IPS-15b (cell line): Measurements from ENCODE around the gene LIMA1.
A peak's percentile ranks its signal among the peaks of the same experiment; 100 is the strongest.
"Not testable (repeated sequence)": the region's sequence is repeated elsewhere in the genome, so short reads cannot be mapped to it uniquely, and the experiment has no call there.

Experiments
- H3K27me3 ChIP-seq: one replicate; pipeline ENCODE4 v1.6.1; 2013; ENCODE audit warnings: low read length; ENCODE audit not compliant: control insufficient read depth, insufficient read depth
- H3K36me3 ChIP-seq: one replicate; pipeline ENCODE4 v1.6.1; 2013; ENCODE audit warnings: low read length; ENCODE audit not compliant: control insufficient read depth, insufficient read depth
- H3K4me1 ChIP-seq: one replicate; pipeline ENCODE4 v1.6.1; 2013; ENCODE audit warnings: mild to moderate bottlenecking, low read length; ENCODE audit not compliant: control insufficient read depth, insufficient read depth
- H3K4me3 ChIP-seq: one replicate; pipeline ENCODE4 v1.5.1; 2013; ENCODE audit warnings: low read depth, low read length
- H3K9ac ChIP-seq: one replicate; pipeline ENCODE4 v1.6.1; 2013; ENCODE audit warnings: low read depth, mild to moderate bottlenecking, low read length
- H3K9me3 ChIP-seq: one replicate; pipeline ENCODE4 v1.6.1; 2013; ENCODE audit warnings: mild to moderate bottlenecking, low read length; ENCODE audit not compliant: control insufficient read depth, insufficient read depth

Gene LIMA1

DNA sequence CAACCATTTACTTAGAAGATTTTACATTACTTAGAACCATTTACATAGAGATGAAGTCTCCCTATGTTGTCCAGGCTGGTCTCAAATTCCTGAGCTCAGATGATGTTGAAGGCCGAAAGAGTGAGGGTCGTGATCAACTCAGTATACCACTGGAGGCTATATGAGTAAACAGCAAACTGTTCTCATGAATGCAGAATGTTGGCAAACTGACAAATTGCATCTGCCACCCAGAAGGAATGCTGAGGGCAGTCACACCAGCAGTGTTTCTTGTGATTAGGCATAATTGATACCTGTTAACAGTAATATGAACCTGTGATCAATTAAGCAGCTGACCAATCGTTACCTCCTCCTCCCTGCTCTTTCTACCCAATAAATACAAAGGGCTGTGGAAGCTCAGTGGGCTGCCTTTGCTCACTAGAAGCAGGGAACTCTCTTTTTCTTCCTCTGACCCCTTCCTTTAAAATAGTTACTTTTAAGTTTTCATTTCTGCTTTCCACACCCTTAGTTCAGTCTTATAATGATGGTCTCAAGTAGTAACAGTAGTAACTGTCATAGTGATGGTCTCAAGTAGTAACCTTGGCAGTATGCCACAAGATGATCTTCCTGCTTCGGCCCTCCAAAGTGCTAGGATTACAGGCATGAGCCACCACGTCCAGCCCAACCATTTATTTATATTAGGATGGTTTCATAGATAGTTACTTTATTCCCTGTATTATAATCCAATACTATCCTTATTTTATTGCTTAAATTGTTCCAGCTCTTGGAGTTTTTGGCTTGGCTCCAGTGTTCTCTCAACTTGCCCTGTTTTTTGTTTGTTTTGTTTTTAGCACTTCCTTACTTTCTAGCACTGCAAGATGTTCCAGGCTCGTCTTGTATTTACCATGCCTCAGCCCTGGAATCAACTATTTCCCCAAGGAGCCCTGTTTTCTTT, 25.8 kb downstream of the LIMA1 start:
- no peaks in the 10 kb centered on the region for H3K9me3 ChIP-seq
- no peak overlapping the region for H3K4me3 ChIP-seq
- H3K9ac ChIP-seq: no peak overlapping the region
- no peaks in the 10 kb centered on the region for H3K36me3 ChIP-seq
- no peaks in the 10 kb centered on the region for H3K27me3 ChIP-seq
- no peaks in the 10 kb centered on the region for H3K4me1 ChIP-seq

DNA sequence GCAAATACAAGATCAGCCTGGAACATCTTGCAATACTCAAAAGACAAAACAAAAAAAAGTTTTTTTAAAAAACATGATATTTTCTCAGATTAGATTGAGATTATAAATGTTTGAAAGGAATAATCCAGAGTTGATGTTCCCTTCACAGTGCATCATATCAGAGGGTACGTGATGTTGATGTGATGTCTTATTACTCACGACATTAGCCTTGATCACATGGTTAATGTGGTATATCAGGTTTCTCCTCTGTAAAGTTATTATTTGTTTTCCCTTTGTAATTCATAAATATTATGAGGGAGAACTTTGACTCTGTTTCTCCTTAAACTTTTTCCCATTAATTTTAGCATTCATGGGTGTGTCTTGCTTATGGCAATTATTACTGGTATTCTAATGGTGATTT, 26.6 kb downstream of the LIMA1 start:
- no peak overlapping the region for H3K9ac ChIP-seq

DNA sequence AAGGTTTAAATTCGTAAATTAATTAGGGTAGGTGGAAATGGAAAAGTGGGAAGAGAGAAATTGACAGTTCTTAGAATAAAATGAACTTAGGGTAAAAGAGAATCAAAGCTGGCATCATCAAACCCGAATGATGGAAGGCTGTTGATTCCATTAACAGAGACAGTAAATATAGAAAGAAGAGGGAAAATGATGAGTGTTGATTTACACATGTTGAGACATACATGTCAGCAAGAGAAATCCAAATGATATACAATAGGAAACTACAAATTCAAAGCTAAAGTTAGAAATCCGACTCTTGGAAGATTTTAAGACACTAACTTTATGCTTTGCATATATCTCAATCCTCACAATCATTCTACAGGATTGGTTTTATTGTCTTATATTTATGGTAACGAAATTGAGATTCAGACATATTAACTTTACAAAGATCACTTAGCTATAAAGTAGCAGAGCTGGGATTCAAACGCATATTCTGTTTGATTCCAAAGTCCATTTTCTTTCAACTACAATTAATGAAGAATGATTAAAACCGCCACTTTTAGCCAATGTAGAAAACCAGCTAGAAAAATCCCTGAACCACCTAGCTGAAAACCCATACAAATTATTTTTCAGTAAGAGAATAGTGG, 30.2 kb downstream of the LIMA1 start:
- Histone ChIP-seq H3K4me3 (no peak overlapping the region), H3K4me1 (no peaks in the 10 kb centered on the region), H3K9ac (no peak overlapping the region)

More for the DNA sequence above, 26.6 kb downstream of the LIMA1 start:
- Histone ChIP-seq H3K4me3 (no peak overlapping the region), H3K27me3 (no peaks in the 10 kb centered on the region), H3K36me3 (no peaks in the 10 kb centered on the region), H3K4me1 (no peaks in the 10 kb centered on the region), H3K9me3 (no peaks in the 10 kb centered on the region)

DNA sequence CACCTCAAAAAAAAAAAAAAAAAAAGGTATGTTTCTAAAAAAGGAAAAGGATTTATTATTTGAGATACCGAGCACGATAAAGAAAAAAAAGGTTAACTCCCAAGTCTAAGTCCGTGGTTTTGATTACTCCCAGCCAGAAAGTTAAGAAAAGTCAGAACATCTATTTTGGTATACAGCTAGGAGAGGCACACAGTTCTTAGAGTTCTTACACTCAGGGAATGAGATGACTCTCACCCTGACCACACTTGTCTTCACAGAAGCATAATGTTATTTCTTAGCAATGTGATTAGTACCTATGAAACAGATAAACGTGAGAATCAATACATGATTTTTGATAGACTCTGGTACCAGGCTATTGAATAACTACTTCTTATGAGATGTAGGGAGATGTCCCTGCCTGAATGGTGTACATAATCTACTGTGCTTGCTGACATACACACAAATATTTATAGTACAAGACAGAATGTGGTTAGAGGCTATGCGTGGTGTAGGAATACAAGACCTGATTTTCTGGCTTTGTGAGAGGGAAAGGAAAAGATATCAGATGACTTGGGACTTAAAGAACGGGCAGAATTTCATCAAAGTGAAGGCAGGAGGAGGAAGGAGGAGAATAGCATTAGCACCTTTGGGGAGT, 31.6 kb downstream of the LIMA1 start:
- Histone ChIP-seq H3K27me3 (no peaks in the 10 kb centered on the region), H3K36me3 (peaks cover 2% of the 10 kb centered on the region), H3K4me1 (no peaks in the 10 kb centered on the region), H3K9me3 (no peaks in the 10 kb centered on the region), H3K4me3 (no peak overlapping the region), H3K9ac (no peak overlapping the region)

More for the DNA sequence above, 30.2 kb downstream of the LIMA1 start:
- Histone ChIP-seq H3K27me3 (no peaks in the 10 kb centered on the region), H3K9me3 (no peaks in the 10 kb centered on the region), H3K36me3 (no peaks in the 10 kb centered on the region)

DNA sequence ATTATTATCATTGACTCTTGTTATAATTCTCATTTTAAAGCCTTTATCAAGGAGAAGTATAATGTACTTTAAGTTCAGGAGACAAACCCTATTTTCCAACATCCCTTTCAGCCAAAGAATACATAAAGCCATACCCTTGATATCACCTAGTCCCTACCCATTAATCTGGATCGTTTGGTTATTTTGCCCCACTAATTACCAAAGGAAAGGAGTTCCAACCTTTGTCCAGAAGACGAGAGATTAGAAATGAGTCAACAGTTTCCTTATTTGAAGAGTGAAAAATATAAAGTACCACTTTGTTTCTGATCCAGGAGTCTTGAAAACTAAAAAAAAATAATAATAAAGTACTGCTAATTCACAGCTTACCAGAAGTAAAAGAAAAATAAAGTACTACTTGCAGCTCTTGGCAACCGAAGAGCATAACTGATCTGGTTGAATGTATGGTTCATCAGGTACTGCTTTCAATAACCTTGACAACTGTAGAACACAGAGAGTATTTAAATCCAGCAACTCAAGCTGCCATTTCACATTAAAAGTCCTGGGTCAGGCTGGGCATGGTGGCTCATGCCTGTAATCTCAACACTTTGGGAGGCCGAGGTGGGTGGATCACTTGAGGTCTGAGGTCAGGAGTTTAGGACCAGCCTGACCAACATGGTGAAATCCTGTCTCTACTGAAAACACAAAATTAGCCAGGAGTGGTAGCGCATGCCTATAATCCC, 33.7 kb downstream of the LIMA1 start:
- peaks cover 2% of the 10 kb centered on the region for H3K36me3 ChIP-seq
- no peaks in the 10 kb centered on the region for H3K9me3 ChIP-seq
- no peak overlapping the region for H3K9ac ChIP-seq
- H3K27me3 ChIP-seq: no peaks in the 10 kb centered on the region
- H3K4me3 ChIP-seq: no peak overlapping the region
- H3K4me1 ChIP-seq: no peaks in the 10 kb centered on the region

DNA sequence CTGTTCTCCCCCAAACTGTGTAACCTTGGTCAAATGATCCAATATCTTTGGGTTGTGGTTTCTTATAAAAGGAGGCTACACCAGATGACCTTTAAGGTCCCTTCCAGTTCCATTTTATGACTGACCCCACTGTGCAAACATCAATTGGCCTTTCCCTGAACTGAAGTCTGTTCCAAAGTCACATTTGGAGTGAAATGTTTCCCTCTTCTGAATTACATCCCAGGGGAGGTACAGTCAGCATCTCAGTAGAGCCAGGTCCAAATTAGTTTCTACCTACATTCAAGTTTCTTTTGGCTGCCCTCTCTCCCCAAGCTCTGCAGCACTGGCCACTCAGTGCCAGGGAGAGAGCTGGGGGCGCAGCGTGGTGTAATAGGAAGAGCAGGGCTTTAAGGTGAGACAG, 34.4 kb downstream of the LIMA1 start:
- H3K9ac ChIP-seq: no peak overlapping the region
- no peaks in the 10 kb centered on the region for H3K4me1 ChIP-seq
- H3K4me3 ChIP-seq: no peak overlapping the region
- no peaks in the 10 kb centered on the region for H3K9me3 ChIP-seq
- peaks cover 2% of the 10 kb centered on the region for H3K36me3 ChIP-seq
- H3K27me3 ChIP-seq: no peaks in the 10 kb centered on the region

DNA sequence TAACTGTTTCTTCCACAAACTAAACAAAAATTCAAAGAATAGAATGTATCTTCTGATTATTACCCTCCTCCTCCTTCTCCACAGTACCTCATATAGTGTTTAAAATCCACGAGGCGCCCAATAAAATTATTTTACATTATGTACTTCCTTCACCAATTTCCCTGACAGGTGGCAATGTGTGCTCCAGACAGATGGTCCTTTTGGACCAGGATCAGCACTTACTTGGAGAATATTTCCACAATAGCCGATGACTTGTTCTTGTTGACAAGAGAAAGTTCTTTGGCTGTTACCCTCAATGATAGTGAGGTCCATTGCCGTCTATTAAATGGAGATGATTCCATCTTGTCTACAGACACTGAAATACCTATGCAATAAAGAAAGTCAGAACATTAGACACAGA, 34.9 kb downstream of the LIMA1 start:
- H3K36me3 ChIP-seq: peaks cover 2% of the 10 kb centered on the region
- no peaks in the 10 kb centered on the region for H3K9me3 ChIP-seq
- H3K27me3 ChIP-seq: no peaks in the 10 kb centered on the region
- H3K4me1 ChIP-seq: no peaks in the 10 kb centered on the region
- H3K9ac ChIP-seq: no peak overlapping the region
- H3K4me3 ChIP-seq: no peak overlapping the region

DNA sequence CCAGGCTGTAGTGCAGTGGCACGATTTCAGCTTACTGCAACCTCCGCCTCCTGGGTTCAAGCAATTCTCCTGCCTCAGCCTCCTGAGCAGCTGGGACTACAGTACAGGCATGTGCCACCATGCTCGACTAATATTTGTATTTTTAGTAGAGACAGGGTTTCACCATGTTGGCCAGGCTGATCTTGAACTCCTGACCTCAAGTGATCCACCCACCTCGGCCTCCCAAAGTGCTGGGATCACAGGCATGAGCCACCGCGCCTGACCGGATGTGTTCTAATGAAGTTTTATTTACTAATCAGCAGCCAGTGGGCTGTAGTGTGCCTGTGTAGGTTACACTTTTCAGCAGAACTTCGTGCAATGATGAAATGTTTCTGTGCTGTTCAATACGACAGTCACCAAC, 35.7 kb downstream of the LIMA1 start:
- H3K4me3 ChIP-seq, H3K27me3 ChIP-seq, H3K9me3 ChIP-seq, H3K36me3 ChIP-seq, H3K4me1 ChIP-seq, H3K9ac ChIP-seq: not testable (repeated sequence)

DNA sequence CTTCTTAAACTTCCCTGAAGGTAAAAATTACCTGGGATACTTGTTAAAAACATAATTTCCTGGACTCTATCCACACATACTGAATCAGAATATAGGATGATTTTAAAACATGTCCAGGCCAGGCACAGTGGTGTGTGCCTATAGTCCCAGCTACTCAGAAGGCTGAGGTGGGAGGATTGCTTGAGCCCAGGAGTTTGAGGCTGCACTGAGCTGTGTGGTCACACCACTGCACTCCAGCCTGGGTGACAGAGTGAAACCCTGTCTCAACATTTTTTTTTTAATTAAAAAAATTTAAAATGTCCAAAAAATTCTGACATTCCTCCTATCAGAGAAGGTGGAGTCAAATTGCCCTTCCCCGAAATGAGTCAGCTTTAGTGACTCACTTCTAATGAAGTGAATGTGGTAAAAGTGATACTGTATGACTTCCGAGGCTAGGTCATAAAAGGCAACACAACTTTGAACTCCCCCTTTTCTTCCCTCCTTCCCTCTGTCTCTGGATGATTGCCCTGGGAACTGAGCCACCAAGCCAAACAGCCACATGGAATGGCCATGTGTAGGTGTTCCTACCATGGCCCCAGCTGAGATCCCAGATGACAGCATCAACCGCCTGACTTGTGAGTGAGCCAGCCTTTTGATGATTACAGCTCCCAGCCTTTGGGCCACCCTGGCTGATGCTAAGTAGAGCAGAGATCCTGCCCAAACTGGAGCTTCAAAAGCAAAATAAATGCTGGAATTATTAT, 36.3 kb downstream of the LIMA1 start:
- Histone ChIP-seq H3K4me1 (no peaks in the 10 kb centered on the region), H3K9me3 (no peaks in the 10 kb centered on the region), H3K27me3 (no peaks in the 10 kb centered on the region), H3K4me3 (no peak overlapping the region), H3K9ac (peak overlapping the region; percentile 54), H3K36me3 (peaks cover 2% of the 10 kb centered on the region)

DNA sequence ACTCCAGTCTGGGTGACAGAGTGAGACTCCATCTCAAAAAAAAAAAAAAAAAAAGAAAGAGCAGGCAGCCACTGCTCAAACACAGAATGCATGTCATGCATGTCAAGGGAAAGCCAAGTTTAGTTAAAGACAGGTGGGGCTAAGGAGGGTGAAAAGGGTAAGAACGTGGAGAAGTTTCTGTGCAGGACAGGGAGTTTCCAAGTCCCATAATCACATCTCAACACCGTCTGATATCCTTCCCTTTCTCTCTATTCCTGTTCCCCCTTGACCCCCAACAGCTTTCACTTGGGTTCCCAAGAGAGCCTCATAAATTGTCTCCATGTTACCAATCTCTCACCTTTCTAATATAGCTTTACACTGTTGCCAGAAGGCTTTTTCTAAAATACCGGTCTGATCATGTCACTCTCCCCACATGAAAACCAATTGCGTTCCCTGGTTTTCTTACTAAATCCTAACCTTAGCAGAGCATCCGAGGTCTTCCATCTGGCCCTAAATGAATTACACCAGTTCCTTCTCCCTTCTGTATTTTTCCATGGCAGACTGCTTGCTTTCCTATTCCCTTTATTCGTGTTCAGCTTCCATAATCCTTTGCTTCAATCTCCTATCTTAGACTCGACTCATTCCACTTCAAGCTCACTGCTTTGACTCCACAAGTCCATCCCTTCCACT, 37.0 kb downstream of the LIMA1 start:
- H3K4me3 ChIP-seq: no peak overlapping the region
- peaks cover 2% of the 10 kb centered on the region for H3K36me3 ChIP-seq
- H3K9me3 ChIP-seq: no peaks in the 10 kb centered on the region
- H3K4me1 ChIP-seq: no peaks in the 10 kb centered on the region
- H3K9ac ChIP-seq: peak overlapping the region; percentile 54
- H3K27me3 ChIP-seq: no peaks in the 10 kb centered on the region
